H1 (cell line): ENCODE measurements around the gene TMC6. TPM values are rescaled to one million over a fixed set of nuclear protein-coding genes. Genes with fewer than 3 reads are reported as not detected.

ENCODE experiments used
- CTCF ChIA-PET: fragments of 300-600 bp; sonication (Branson Sonifier 250); formaldehyde crosslinking; loops from one replicate; lab custom pipeline; 2021; ENCODE audit not compliant: partially characterized antibody; lab: Charles Lee
- POLR2A ChIA-PET: fragments of 300-600 bp; sonication (Branson Sonifier 250); formaldehyde crosslinking; loops from one replicate; lab custom pipeline; 2021; ENCODE audit warnings: inconsistent platforms; ENCODE audit not compliant: partially characterized antibody; lab: Charles Lee
- DNase-seq, 2 experiments: peaks; one replicate each; pipeline versions ENCODE4 v3.0.0 to v3.0.0-alpha.2; 2010 to 2022; ENCODE audit warnings: low spot score in 2 of 2, low read depth in 1 of 2, mixed read lengths in 1 of 2
- FAIRE-seq: peaks from 2 replicates; lab custom pipeline; 2011; peaks lifted over from hg19 to GRCh38; lab: Jason Lieb, UNC
- H2AFZ ChIP-seq: 2 replicates; pipeline ENCODE4 v1.8.1; 2012; ENCODE audit warnings: low read length, inconsistent platforms
- H2AK5ac ChIP-seq: 2 replicates; pipeline ENCODE4 v1.6.1; 2013; ENCODE audit warnings: low read depth, low read length
- H2BK120ac ChIP-seq: replicated peaks from 2 replicates; pipeline ENCODE3; 2013; ENCODE audit warnings: low read depth, low read length, inconsistent platforms
- H2BK12ac ChIP-seq: 2 replicates; pipeline ENCODE4 v1.6.1; 2013; ENCODE audit warnings: low read depth, low read length
- H2BK15ac ChIP-seq: 2 replicates; pipeline ENCODE4 v1.6.1; 2013; ENCODE audit warnings: low read length
- H2BK20ac ChIP-seq: 2 replicates; pipeline ENCODE4 v1.6.1; 2013; ENCODE audit warnings: low read length
- H2BK5ac ChIP-seq: 2 replicates; pipeline ENCODE4 v1.6.1; 2013; ENCODE audit warnings: low read depth, low read length
- H3K14ac ChIP-seq: 2 replicates; pipeline ENCODE4 v1.6.1; 2013; ENCODE audit warnings: inconsistent platforms; ENCODE audit not compliant: insufficient read length
- H3K18ac ChIP-seq: 2 replicates; pipeline ENCODE4 v1.6.1; 2013; ENCODE audit warnings: low read length; ENCODE audit errors: extremely low read depth
- H3K23ac ChIP-seq: 2 replicates; pipeline ENCODE4 v1.6.1; 2013; ENCODE audit warnings: inconsistent platforms; ENCODE audit not compliant: insufficient read length
- H3K23me2 ChIP-seq: 2 replicates; pipeline ENCODE4 v1.6.1; 2013; ENCODE audit warnings: low read depth, low read length
- H3K27ac ChIP-seq: 2 replicates; pipeline ENCODE4 v1.6.1; 2011; ENCODE audit warnings: low read depth, low read length, inconsistent platforms
- H3K27me3 ChIP-seq, 4 experiments: replicated peaks in 1 of 4; 1 replicate in 1 of 4; 2 replicates in 3 of 4; pipeline versions ENCODE4 v1.6.1 to v1.8.1; 2011 to 2013; ENCODE audit warnings: low read length in 3 of 4, mild to moderate bottlenecking in 3 of 4, inconsistent platforms in 2 of 4, mixed read lengths in 2 of 4, moderate library complexity in 1 of 4; ENCODE audit not compliant: control insufficient read depth in 3 of 4, insufficient read depth in 3 of 4; ENCODE audit errors: extremely low read depth in 1 of 4
- H3K36me3 ChIP-seq, 4 experiments: 2 replicates each; pipeline versions ENCODE4 v1.6.1 to v1.8.1; 2011 to 2013; ENCODE audit warnings: mild to moderate bottlenecking in 4 of 4, low read length in 3 of 4, moderate library complexity in 2 of 4, control low read depth in 1 of 4, inconsistent platforms in 1 of 4; ENCODE audit not compliant: insufficient read depth in 4 of 4, control insufficient read depth in 2 of 4
- H3K4ac ChIP-seq: replicated peaks from 2 replicates; pipeline ENCODE3; 2013; ENCODE audit warnings: low read length, low read depth, mixed read lengths, inconsistent platforms; ENCODE audit not compliant: insufficient read length
- H3K4me1 ChIP-seq, 4 experiments: replicated peaks in 1 of 4; 1 replicate in 1 of 4; 2 replicates in 3 of 4; pipeline versions ENCODE4 v1.6.1 to v1.8.1; 2011 to 2013; ENCODE audit warnings: low read length in 3 of 4, inconsistent platforms in 2 of 4, mixed read lengths in 1 of 4; ENCODE audit not compliant: insufficient read depth in 4 of 4, control insufficient read depth in 3 of 4
- H3K4me2 ChIP-seq, 2 experiments: 2 replicates each; pipeline versions ENCODE4 v1.6.1 to v1.8.1; 2011 to 2013; ENCODE audit warnings: low read depth in 2 of 2, low read length in 2 of 2, control low read depth in 1 of 2, inconsistent platforms in 1 of 2, mild to moderate bottlenecking in 1 of 2; ENCODE audit not compliant: insufficient read depth in 1 of 2
- H3K4me3 ChIP-seq, 4 experiments: fragments of 200-600, 300-600 bp in 1 of 4; sonication (generic), shearing (Covaris generic), sonication (Bioruptor Twin) in 1 of 4; 2 replicates each; pipeline versions ENCODE4 v1.5.1 to v1.8.1; 2011 to 2016; ENCODE audit warnings: low read length in 4 of 4, low read depth in 3 of 4, control low read depth in 2 of 4, inconsistent platforms in 2 of 4, mild to moderate bottlenecking in 2 of 4, mixed read lengths in 1 of 4, moderate library complexity in 1 of 4; ENCODE audit not compliant: insufficient read depth in 2 of 4; ENCODE audit errors: extremely low read depth in 1 of 4
- H3K56ac ChIP-seq: replicated peaks from 2 replicates; pipeline ENCODE3; 2013; ENCODE audit warnings: low read depth, mild to moderate bottlenecking, mixed read lengths, low read length, inconsistent platforms; ENCODE audit not compliant: insufficient read length
- H3K79me1 ChIP-seq: 2 replicates; pipeline ENCODE4 v1.6.1; 2013; ENCODE audit warnings: low read depth, low read length, control low read depth
- H3K79me2 ChIP-seq, 2 experiments: 2 replicates each; pipeline versions ENCODE4 v1.6.1 to v1.8.1; 2012 to 2013; ENCODE audit warnings: low read length in 2 of 2, mild to moderate bottlenecking in 2 of 2, inconsistent platforms in 1 of 2; ENCODE audit not compliant: insufficient read depth in 2 of 2, control insufficient read depth in 1 of 2
- H3K9ac ChIP-seq, 4 experiments: replicated peaks in 1 of 4; 1 replicate in 1 of 4; 2 replicates in 3 of 4; pipeline versions ENCODE4 v1.6.1 to v1.8.1; 2011 to 2013; ENCODE audit warnings: low read depth in 3 of 4, low read length in 3 of 4, control low read depth in 2 of 4, mild to moderate bottlenecking in 2 of 4, moderate library complexity in 2 of 4, inconsistent platforms in 1 of 4; ENCODE audit errors: extremely low read depth in 1 of 4
- H3K9me3 ChIP-seq, 2 experiments: 2 replicates each; pipeline versions ENCODE4 v1.6.1 to v1.8.1; 2012 to 2013; ENCODE audit warnings: mild to moderate bottlenecking in 2 of 2, moderate library complexity in 2 of 2, control low read depth in 1 of 2, inconsistent platforms in 1 of 2, low read depth in 1 of 2, low read length in 1 of 2, mixed read lengths in 1 of 2; ENCODE audit not compliant: insufficient read depth in 2 of 2
- H4K20me1 ChIP-seq, 2 experiments: replicated peaks in 1 of 2; 2 replicates each; pipeline versions ENCODE3 to v1.8.1; 2011 to 2013; ENCODE audit warnings: inconsistent platforms in 2 of 2, low read length in 2 of 2, mild to moderate bottlenecking in 1 of 2; ENCODE audit not compliant: insufficient read depth in 2 of 2, control insufficient read depth in 1 of 2
- H4K5ac ChIP-seq: 2 replicates; pipeline ENCODE4 v1.6.1; 2013; ENCODE audit warnings: low read length, low read depth, mixed read lengths, inconsistent platforms; ENCODE audit not compliant: insufficient read length
- H4K8ac ChIP-seq: 2 replicates; pipeline ENCODE4 v1.8.0; 2013; ENCODE audit warnings: mild to moderate bottlenecking, moderate library complexity, low read length, inconsistent platforms; ENCODE audit not compliant: insufficient read depth; ENCODE audit errors: extremely low read depth
- H4K91ac ChIP-seq: replicated peaks from 2 replicates; pipeline ENCODE3; 2013; ENCODE audit warnings: low read length, mixed read lengths, inconsistent platforms; ENCODE audit not compliant: insufficient read length
- ASH2L ChIP-seq: fragments of 200-600, 300-600 bp; sonication (generic); IDR thresholded peaks from one replicate; pipeline ENCODE4 v1.7.1; 2017; ENCODE audit warnings: low read length
- ATF3 ChIP-seq: IDR thresholded peaks from 2 replicates; pipeline ENCODE4 v1.6.1; 2011; ENCODE audit warnings: low read depth, mild to moderate bottlenecking, low read length; ENCODE audit not compliant: insufficient read depth
- CEBPB ChIP-seq: IDR thresholded peaks from 2 replicates; pipeline ENCODE4 v1.6.1; 2012; ENCODE audit warnings: low read depth, low read length
- CHD1 ChIP-seq: IDR thresholded peaks from 2 replicates; pipeline ENCODE4 v1.6.1; 2012; ENCODE audit warnings: low read depth, low read length, improper control_type of control experiment
- EGR1 ChIP-seq: IDR thresholded peaks from 2 replicates; pipeline ENCODE4 v1.6.1; 2011; ENCODE audit warnings: low read depth, low read length, borderline replicate concordance
- EZH2 ChIP-seq: fragments of 200-600 bp; sonication (generic); IDR thresholded peaks from 2 replicates; pipeline ENCODE4 v1.7.1; 2012; ENCODE audit warnings: low read depth, mild to moderate bottlenecking, moderate library complexity, low read length, inconsistent platforms; ENCODE audit not compliant: severe bottlenecking
- MAFK ChIP-seq: IDR thresholded peaks from 2 replicates; pipeline ENCODE4 v1.6.1; 2012; ENCODE audit warnings: low read depth, mild to moderate bottlenecking, improper control_type of control experiment, low read length
- NRF1 ChIP-seq: IDR thresholded peaks from 2 replicates; pipeline ENCODE4 v1.6.1; 2011; ENCODE audit warnings: mild to moderate bottlenecking, low read depth, low read length, improper control_type of control experiment
- POU5F1 ChIP-seq: IDR thresholded peaks from 2 replicates; pipeline ENCODE4 v1.6.1; 2011; ENCODE audit warnings: low read depth, mild to moderate bottlenecking, low read length, moderate library complexity
- RFX5 ChIP-seq: IDR thresholded peaks from 2 replicates; pipeline ENCODE4 v1.6.1; 2011; ENCODE audit warnings: low read depth, low read length, improper control_type of control experiment, borderline replicate concordance
- SP1 ChIP-seq: IDR thresholded peaks from 2 replicates; pipeline ENCODE4 v1.6.1; 2011; ENCODE audit warnings: low read depth, low read length
- SUZ12 ChIP-seq: fragments of 200-600 bp; sonication (generic); IDR thresholded peaks from 2 replicates; pipeline ENCODE4 v1.6.1; 2012; ENCODE audit warnings: mild to moderate bottlenecking, inconsistent platforms, low read length, moderate library complexity, mixed read lengths
- USF2 ChIP-seq: IDR thresholded peaks from 2 replicates; pipeline ENCODE4 v1.6.1; 2011; ENCODE audit warnings: low read length, improper control_type of control experiment
- ZNF274 ChIP-seq: IDR thresholded peaks from 2 replicates; pipeline ENCODE4 v1.7.0; 2012; ENCODE audit warnings: low read length, borderline replicate concordance; ENCODE audit errors: extremely low read depth
- polyA plus RNA-seq, 7 experiments: library from polyadenylated mRNA; depleted of rRNA in 3 of 7; stranded (reverse) in 5 of 7; unstranded in 2 of 7; fragments of >200 nt in 5 of 7; fragments of 200-250 nt in 2 of 7; gene quantifications; 1 replicate in 5 of 7; 2 replicates in 1 of 7; 4 replicates in 1 of 7; pipeline versions ENCODE4 v1.2.1 to v1.2.3, GENCODE V29; 2011 to 2013; ENCODE audit warnings: missing spikeins in 2 of 7, mixed read lengths in 2 of 7
- total RNA-seq: library from RNA; stranded (reverse); fragmentation: NEBNext Ultra II Directional; extraction: Animal tissue kit (Norgen Biotek cat#: 25700); gene quantifications from 2 replicates; pipeline ENCODE4 v1.2.1, GENCODE V29; 2021

TMC6 gene
- total and polyA plus RNA-seq, 2 of the 8 experiments (the other 6 are each of a cell fraction or from before 2014, with no cell fraction given): 39.4 to 77.6 TPM

GRCh38 chr17:78063489-78063888 lies 65.1 kb downstream of the TMC6 start:
- Histone ChIP-seq H3K79me2 (no peaks in the 10 kb centered on the region), H3K23ac (no peak overlapping the region), H2BK12ac (no peak overlapping the region), H3K79me1 (peaks cover 2% of the 10 kb centered on the region; the same call in 1 of the 2 replicates), H4K8ac (no peak overlapping the region), H3K4me1 (no peaks in the 10 kb centered on the region), H3K4me3 (no peak overlapping the region), H3K4ac (no peak overlapping the region), H3K27me3 (no peaks in the 10 kb centered on the region), H3K18ac (no peak overlapping the region), H3K9ac (no peak overlapping the region), H3K14ac (no peak overlapping the region), H3K4me2 (no peak overlapping the region), H2BK120ac (no peak overlapping the region), H2AK5ac (no peak overlapping the region), H3K23me2 (no peaks in the 10 kb centered on the region), H3K9me3 (no peaks in the 10 kb centered on the region), H3K36me3 (peaks cover 0 to 10% (median 6%) of the 10 kb centered on the region in 4 experiments; a peak in 6 of 8 replicates), H2BK15ac (no peak overlapping the region), H2AFZ (no peak overlapping the region), H2BK5ac (no peak overlapping the region), H3K27ac (no peak overlapping the region), H4K91ac (no peak overlapping the region), H2BK20ac (no peak overlapping the region), H4K20me1 (peaks cover 0 to 1% of the 10 kb centered on the region in 2 experiments), H3K56ac (no peak overlapping the region), H4K5ac (no peak overlapping the region)
- ChIA-PET POLR2A (no interaction called here), CTCF (interaction anchor here (1.3 to 1.9 kb wide), 2 partner anchors 10 to 21 kb away, joined by 5 to 7 read pairs; no protein-coding TSS in a partner anchor)
- no peak for DNase-seq
- FAIRE-seq: no peak
- no peak for TF ChIP-seq NRF1
- TF ChIP-seq ASH2L: no peak
- TF ChIP-seq SP1: no peak
- no peak for TF ChIP-seq EZH2
- no peak for TF ChIP-seq USF2
- no peak for TF ChIP-seq ZNF274
- TF ChIP-seq CEBPB: no peak
- TF ChIP-seq RFX5: no peak
- TF ChIP-seq EGR1: no peak
- TF ChIP-seq POU5F1: no peak
- TF ChIP-seq MAFK: no peak
- TF ChIP-seq SUZ12: no peak
- no peak for TF ChIP-seq CHD1
- no peak for TF ChIP-seq ATF3
